ENCODE measurements around the gene UBE2D2. TPM values are rescaled to one million over a fixed set of nuclear protein-coding genes. Genes with fewer than 3 reads are reported as not detected.
A peak's percentile ranks its signal among the peaks of the same experiment; 100 is the strongest.

UBE2D2 gene
- total RNA-seq, 1 experiment from 2014 or later: 222 TPM

DNA sequence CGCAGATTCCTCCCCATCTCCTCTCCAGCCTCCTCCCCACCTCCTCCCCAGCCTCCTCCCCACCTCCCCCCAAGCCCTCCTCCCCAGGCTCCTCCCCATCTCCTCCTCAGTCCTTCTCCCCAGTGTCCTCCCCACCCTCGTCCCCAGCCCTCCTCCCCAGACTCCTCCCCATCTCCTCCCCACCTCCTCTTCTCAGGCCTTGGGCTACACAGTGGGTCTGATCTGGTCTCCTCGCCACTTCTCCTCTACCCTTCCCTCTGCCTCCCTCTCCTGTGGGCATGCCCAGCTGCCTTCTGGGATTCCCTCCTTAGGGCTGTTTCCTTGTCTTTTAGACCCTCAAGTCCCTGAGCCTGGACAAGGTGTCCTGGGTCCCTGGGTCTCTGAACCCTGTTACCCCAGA, 115.3 kb downstream of the UBE2D2 start:
- H3K27ac ChIP-seq (ENCODE audit: low read length): no peak overlapping the region
- no peak overlapping the region for H3K4me3 ChIP-seq (ENCODE audit: low read depth in 2 of 2, low read length in 2 of 2)
- H3K4me1 ChIP-seq (ENCODE audit: control insufficient read depth, insufficient read depth, low read length): peaks cover 74% of the 10 kb centered on the region
- no peak for TF ChIP-seq POLR2AphosphoS5 (IDR thresholded peaks at IDR 0.05; ENCODE audit: low read depth, low read length)
- TF ChIP-seq SIN3A (IDR thresholded peaks at IDR 0.05; ENCODE audit: borderline replicate concordance, insufficient read depth, low read depth, low read length): no peak
- no peak for TF ChIP-seq TCF7L2 (IDR thresholded peaks at IDR 0.05; ENCODE audit: low read depth, low read length)
- TF ChIP-seq, protein P1, sequence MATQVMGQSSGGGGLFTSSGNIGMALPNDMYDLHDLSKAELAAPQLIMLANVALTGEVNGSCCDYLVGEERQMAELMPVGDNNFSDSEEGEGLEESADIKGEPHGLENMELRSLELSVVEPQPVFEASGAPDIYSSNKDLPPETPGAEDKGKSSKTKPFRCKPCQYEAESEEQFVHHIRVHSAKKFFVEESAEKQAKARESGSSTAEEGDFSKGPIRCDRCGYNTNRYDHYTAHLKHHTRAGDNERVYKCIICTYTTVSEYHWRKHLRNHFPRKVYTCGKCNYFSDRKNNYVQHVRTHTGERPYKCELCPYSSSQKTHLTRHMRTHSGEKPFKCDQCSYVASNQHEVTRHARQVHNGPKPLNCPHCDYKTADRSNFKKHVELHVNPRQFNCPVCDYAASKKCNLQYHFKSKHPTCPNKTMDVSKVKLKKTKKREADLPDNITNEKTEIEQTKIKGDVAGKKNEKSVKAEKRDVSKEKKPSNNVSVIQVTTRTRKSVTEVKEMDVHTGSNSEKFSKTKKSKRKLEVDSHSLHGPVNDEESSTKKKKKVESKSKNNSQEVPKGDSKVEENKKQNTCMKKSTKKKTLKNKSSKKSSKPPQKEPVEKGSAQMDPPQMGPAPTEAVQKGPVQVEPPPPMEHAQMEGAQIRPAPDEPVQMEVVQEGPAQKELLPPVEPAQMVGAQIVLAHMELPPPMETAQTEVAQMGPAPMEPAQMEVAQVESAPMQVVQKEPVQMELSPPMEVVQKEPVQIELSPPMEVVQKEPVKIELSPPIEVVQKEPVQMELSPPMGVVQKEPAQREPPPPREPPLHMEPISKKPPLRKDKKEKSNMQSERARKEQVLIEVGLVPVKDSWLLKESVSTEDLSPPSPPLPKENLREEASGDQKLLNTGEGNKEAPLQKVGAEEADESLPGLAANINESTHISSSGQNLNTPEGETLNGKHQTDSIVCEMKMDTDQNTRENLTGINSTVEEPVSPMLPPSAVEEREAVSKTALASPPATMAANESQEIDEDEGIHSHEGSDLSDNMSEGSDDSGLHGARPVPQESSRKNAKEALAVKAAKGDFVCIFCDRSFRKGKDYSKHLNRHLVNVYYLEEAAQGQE (IDR thresholded peaks at IDR 0.05; ENCODE audit: insufficient read depth in 1 of 2, low read depth in 2 of 2, low read length in 1 of 2): no peak
- TF ChIP-seq, protein P2, sequence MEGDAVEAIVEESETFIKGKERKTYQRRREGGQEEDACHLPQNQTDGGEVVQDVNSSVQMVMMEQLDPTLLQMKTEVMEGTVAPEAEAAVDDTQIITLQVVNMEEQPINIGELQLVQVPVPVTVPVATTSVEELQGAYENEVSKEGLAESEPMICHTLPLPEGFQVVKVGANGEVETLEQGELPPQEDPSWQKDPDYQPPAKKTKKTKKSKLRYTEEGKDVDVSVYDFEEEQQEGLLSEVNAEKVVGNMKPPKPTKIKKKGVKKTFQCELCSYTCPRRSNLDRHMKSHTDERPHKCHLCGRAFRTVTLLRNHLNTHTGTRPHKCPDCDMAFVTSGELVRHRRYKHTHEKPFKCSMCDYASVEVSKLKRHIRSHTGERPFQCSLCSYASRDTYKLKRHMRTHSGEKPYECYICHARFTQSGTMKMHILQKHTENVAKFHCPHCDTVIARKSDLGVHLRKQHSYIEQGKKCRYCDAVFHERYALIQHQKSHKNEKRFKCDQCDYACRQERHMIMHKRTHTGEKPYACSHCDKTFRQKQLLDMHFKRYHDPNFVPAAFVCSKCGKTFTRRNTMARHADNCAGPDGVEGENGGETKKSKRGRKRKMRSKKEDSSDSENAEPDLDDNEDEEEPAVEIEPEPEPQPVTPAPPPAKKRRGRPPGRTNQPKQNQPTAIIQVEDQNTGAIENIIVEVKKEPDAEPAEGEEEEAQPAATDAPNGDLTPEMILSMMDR (IDR thresholded peaks at IDR 0.05): no peak
- no TSS peak for BruUV-seq (replicated peaks)
- ATAC-seq (no peak), DNase-seq (ENCODE audit: low read depth, low spot score) (no peak)
- no peaks in the 10 kb centered on the region for H3K27me3 ChIP-seq (ENCODE audit: control insufficient read depth, insufficient read depth, low read length)
- H3K9me3 ChIP-seq (ENCODE audit: control insufficient read depth, insufficient read depth, low read depth, low read length): no peaks in the 10 kb centered on the region
- CTCF ChIA-PET: interaction anchor here (1.0 kb wide), 1 partner anchor 43 kb away, joined by 4 read pairs; no protein-coding TSS in a partner anchor
- in situ Hi-C loops (cut with HindIII; ENCODE audit: low pct_unique_long_range_greater_than_20kb, low sequenced_read_pairs) (no loop called here), intact Hi-C loops (cut with micrococcal nuclease; ENCODE audit: unreplicated experiment) (no loop called here)
- POLR2A ChIA-PET: no interaction called here
- no peaks in the 10 kb centered on the region for H3K36me3 ChIP-seq (ENCODE audit: control insufficient read depth, insufficient read depth, low read length)

GRCh38 chr5:139676951-139677735, 116.0 kb downstream of the UBE2D2 start:
- H3K4me1 ChIP-seq (ENCODE audit: control insufficient read depth, insufficient read depth, low read length): peaks cover 67% of the 10 kb centered on the region
- ChIA-PET CTCF (interaction anchor here (1.2 kb wide), 1 partner anchor 29 kb away, joined by 3 read pairs; the partner anchor contains the start of gene CXXC5), POLR2A (no interaction called here)
- no peaks in the 10 kb centered on the region for H3K27me3 ChIP-seq (ENCODE audit: control insufficient read depth, insufficient read depth, low read length)
- no peaks in the 10 kb centered on the region for H3K9me3 ChIP-seq (ENCODE audit: control insufficient read depth, insufficient read depth, low read depth, low read length)
- H3K4me3 ChIP-seq (ENCODE audit: low read depth in 2 of 2, low read length in 2 of 2): no peak overlapping the region
- no TSS peak for BruUV-seq (replicated peaks)
- DNase-seq (ENCODE audit: low read depth, low spot score) (no peak), ATAC-seq (no peak)
- peak overlapping the region; percentile 70 for H3K27ac ChIP-seq (ENCODE audit: low read length)
- in situ Hi-C loops (cut with HindIII; ENCODE audit: low pct_unique_long_range_greater_than_20kb, low sequenced_read_pairs): no loop called here
- H3K36me3 ChIP-seq (ENCODE audit: control insufficient read depth, insufficient read depth, low read length): no peaks in the 10 kb centered on the region
- TF ChIP-seq SIN3A (IDR thresholded peaks at IDR 0.05; ENCODE audit: borderline replicate concordance, insufficient read depth, low read depth, low read length) (no peak), TCF7L2 (IDR thresholded peaks at IDR 0.05; ENCODE audit: low read depth, low read length) (no peak), POLR2AphosphoS5 (IDR thresholded peaks at IDR 0.05; ENCODE audit: low read depth, low read length) (no peak)
- TF ChIP-seq, protein P1 (IDR thresholded peaks at IDR 0.05; ENCODE audit: insufficient read depth in 1 of 2, low read depth in 2 of 2, low read length in 1 of 2): no peak
- TF ChIP-seq, protein P2 (IDR thresholded peaks at IDR 0.05): no peak
- intact Hi-C loops (cut with micrococcal nuclease; ENCODE audit: unreplicated experiment): no loop called here
